Measurements from ENCODE around the gene CR1. TPM values are rescaled to one million over a fixed set of nuclear protein-coding genes. Genes with fewer than 3 reads are reported as not detected.
"Not testable (repeated sequence)": the region's sequence is repeated elsewhere in the genome, so short reads cannot be mapped to it uniquely, and the experiment has no call there.

Gene CR1
- total and polyA plus RNA-seq, 2 of the 8 experiments (the other 6 are each of a cell fraction or from before 2014, with no cell fraction given) = 0.15 to 0.22 TPM

DNA sequence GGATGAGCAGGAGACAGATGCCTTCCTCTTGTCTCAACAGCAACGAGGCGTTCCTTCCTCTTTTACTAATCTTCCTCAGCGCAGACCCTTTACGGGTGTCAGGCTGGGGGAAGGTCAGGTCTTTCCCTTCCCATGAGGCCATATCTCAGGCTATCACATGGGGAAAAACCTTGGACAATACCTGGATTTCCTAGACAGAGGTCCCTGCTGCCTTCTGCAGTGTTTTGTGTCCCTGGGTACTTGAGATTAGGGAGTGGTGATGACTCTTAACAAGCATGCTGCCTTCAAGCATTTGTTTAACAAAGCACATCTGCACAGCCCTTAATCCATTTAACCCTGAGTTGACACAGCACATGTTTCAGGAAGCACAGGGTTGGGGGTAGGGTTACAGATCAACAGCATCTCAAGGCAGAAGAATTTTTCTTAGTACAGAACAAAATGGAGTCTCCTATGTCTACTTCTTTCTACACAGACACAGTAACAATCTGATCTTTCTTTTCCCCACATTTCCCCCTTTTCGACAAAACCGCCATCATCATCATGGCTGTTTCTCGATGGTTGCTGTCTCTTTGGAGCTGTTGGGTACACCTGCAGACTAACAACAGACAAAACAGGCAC lies 139.7 kb downstream of the CR1 start:
- H3K9me3 ChIP-seq (ENCODE audit: insufficient read depth in 2 of 2, low read depth in 1 of 2, low read length in 1 of 2); H3K14ac ChIP-seq (ENCODE audit: insufficient read length); H2AFZ ChIP-seq (ENCODE audit: low read length); H3K79me2 ChIP-seq (ENCODE audit: control insufficient read depth in 1 of 2, insufficient read depth in 2 of 2, low read length in 2 of 2); H3K9ac ChIP-seq (replicated peaks in 1 of 4; ENCODE audit: extremely low read depth in 1 of 4, low read depth in 3 of 4, low read length in 3 of 4); H3K56ac ChIP-seq (replicated peaks; ENCODE audit: insufficient read length, low read depth, low read length); H3K4ac ChIP-seq (replicated peaks; ENCODE audit: insufficient read length, low read depth, low read length); H3K23ac ChIP-seq (ENCODE audit: insufficient read length); POLR2A ChIA-PET (ENCODE audit: partially characterized antibody); H3K36me3 ChIP-seq (ENCODE audit: control insufficient read depth in 2 of 4, insufficient read depth in 4 of 4, low read length in 3 of 4); H2BK120ac ChIP-seq (replicated peaks; ENCODE audit: low read depth, low read length); H4K8ac ChIP-seq (ENCODE audit: extremely low read depth, insufficient read depth, low read length); H3K4me3 ChIP-seq (ENCODE audit: extremely low read depth in 1 of 4, insufficient read depth in 2 of 4, low read depth in 3 of 4, low read length in 4 of 4); DNase-seq (ENCODE audit: low read depth in 1 of 2, low spot score in 2 of 2); H2BK15ac ChIP-seq (ENCODE audit: low read length); H3K27me3 ChIP-seq (replicated peaks in 1 of 4; ENCODE audit: control insufficient read depth in 3 of 4, extremely low read depth in 1 of 4, insufficient read depth in 3 of 4, low read length in 3 of 4); H2BK20ac ChIP-seq (ENCODE audit: low read length); CTCF ChIA-PET (ENCODE audit: partially characterized antibody); H4K91ac ChIP-seq (replicated peaks; ENCODE audit: insufficient read length, low read length); H4K20me1 ChIP-seq (replicated peaks in 1 of 2; ENCODE audit: control insufficient read depth in 1 of 2, insufficient read depth in 2 of 2, low read length in 2 of 2); H4K5ac ChIP-seq (ENCODE audit: insufficient read length, low read depth, low read length); FAIRE-seq; H3K23me2 ChIP-seq (ENCODE audit: low read depth, low read length); H3K27ac ChIP-seq (ENCODE audit: low read depth, low read length); H3K79me1 ChIP-seq (ENCODE audit: low read depth, low read length): not testable (repeated sequence)
- peak overlapping the region; percentile 73; the same call in 1 of the 2 replicates for H3K18ac ChIP-seq (ENCODE audit: extremely low read depth, low read length)
- peak overlapping the region; percentile 92 for H2BK12ac ChIP-seq (ENCODE audit: low read depth, low read length)
- TF ChIP-seq, protein P1, sequence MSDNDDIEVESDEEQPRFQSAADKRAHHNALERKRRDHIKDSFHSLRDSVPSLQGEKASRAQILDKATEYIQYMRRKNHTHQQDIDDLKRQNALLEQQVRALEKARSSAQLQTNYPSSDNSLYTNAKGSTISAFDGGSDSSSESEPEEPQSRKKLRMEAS (IDR thresholded peaks at IDR 0.05) = peak; percentile 43; the same call in 1 of the 2 replicates
- peaks cover 0 to 13% (median 3%) of the 10 kb centered on the region in 4 experiments; a peak in 6 of 7 replicates for H3K4me1 ChIP-seq (replicated peaks in 1 of 4; ENCODE audit: control insufficient read depth in 3 of 4, insufficient read depth in 4 of 4, low read length in 3 of 4)
- peak overlapping the region; percentile 99; the same call in 1 of the 2 replicates for H2BK5ac ChIP-seq (ENCODE audit: low read depth, low read length)
- 89% methylated on average over 7 of the region's 7 CpGs; no CpG with 5 or more reads in 1 of the 2 experiments for WGBS, 2 experiments (ENCODE audit: extremely low coverage in 1 of 2, insufficient coverage in 1 of 2, insufficient read length in 1 of 2, insufficient replicate concordance in 2 of 2, low coverage in 1 of 2, low lambda C conversion rate in 2 of 2, missing lambda C conversion rate in 1 of 2)
- H2AK5ac ChIP-seq (ENCODE audit: low read depth, low read length) = peak overlapping the region; percentile 96
- 0 out of 4 replicates have a peak overlapping the region, but pooled peaks of 1 of the 2 experiments have one; percentile 31 for H3K4me2 ChIP-seq (ENCODE audit: insufficient read depth in 1 of 2, low read depth in 2 of 2, low read length in 2 of 2)
